Measurements from ENCODE around the gene ABCB6.

DNA sequence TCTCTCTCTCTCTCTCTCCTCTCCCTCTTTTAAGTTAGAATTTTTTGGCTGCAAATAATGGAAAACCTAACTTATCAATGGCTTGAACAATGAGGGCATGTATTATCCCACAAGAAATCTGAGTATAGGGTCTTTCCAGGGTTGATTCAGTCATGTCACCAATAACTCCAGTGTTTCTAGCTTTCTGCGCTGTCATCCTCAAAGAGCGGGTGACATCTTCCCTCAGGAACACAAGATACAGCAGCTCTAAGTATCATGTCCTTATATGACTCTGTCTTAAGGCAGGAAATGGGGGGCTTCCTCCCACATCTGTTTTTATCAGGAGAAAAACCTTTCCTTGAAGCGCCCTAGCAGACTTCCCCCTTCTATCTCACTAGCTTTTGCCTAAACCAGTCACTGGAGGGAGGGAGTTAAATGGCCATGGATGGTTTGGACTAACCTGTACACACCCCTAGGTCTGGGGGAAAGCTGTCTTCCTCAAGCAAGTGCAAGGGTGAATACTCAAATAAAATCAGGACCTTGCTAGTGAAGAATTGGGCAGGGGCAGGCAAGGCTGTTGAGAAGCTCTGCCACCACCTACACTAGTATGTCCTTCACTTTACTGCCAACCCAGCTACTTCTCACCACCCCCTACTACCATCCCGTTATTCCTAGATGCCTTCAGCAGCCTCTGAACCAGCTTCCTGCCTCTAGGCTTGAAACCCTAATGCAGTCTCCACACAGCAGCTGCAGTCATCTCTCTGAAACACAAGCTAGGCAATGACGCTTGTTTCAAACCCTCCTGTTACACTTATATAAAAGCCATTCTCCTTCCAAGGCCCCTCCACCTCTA is 42.5 kb upstream of the ABCB6 start:
- TF ChIP-seq POLR2A (IDR thresholded peaks at IDR 0.05; ENCODE audit: low read length) = no peak
- no peak for TF ChIP-seq GATA1 (IDR thresholded peaks at IDR 0.05; ENCODE audit: low read depth, low read length)

Measured in erythroblast (primary cell).